HG03108 (cell line): ENCODE measurements around the gene ILDR1.

Experiments
- ATAC-seq: cut with Tn5 transposase; IDR thresholded peaks from one replicate; pipeline ENCODE4 v1.9.1; 2021; ENCODE audit warnings: moderate library complexity; ENCODE audit not compliant: unreplicated experiment

The ILDR1 gene

GRCh38 chr3:121995161-121996137 is 26.6 kb downstream of the ILDR1 start:
- peak; percentile 34 for ATAC-seq

DNA sequence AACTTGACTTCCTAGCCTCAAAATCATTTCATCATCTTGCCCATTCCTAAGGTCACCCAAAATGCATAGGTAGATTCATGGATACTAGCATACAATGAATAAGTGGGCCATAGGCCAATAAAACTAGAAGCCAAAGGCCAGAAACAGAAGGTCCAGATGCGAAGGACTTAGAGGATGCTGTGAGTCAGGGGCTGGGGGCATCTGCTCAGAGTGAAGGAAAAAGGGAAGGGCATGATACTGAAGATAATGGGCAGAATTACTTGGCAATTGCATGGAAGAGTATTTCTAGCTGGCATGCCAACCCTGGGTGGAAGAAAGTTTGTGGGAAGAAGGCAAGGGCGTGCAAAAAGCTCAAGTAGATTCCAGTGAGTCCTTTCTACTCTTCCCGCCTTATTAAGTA is 27.5 kb downstream of the ILDR1 start:
- no peak for ATAC-seq

- peak; percentile 45 for ATAC-seq
Measured at GRCh38 chr3:121992601-121993560, 29.2 kb downstream of the ILDR1 start.

GRCh38 chr3:121989943-121990342 is 32.1 kb downstream of the ILDR1 start:
- ATAC-seq = no peak

DNA sequence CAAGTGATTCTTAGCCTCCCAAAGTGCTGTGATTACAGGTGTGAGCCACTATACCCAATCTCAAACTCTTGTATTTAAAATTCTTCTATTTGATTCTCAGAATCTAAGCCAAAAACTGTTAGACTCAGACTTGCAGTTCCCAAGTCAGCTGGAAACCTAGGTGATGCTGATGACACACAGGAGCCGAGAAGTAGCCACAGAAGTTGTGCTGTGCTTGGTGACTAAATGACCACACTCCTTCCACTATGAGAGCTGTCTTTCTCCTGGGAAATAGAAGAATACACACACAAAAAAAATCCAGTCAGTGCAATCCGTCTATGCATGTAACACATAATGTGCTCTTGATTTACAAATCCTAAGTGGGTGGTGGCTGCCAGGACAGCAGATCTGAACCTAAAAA is 33.9 kb downstream of the ILDR1 start:
- ATAC-seq = no peak

GRCh38 chr3:121985846-121986245 is 36.2 kb downstream of the ILDR1 start:
- no peak for ATAC-seq

GRCh38 chr3:121981473-121981872 is 40.6 kb downstream of the ILDR1 start:
- ATAC-seq = no peak

DNA sequence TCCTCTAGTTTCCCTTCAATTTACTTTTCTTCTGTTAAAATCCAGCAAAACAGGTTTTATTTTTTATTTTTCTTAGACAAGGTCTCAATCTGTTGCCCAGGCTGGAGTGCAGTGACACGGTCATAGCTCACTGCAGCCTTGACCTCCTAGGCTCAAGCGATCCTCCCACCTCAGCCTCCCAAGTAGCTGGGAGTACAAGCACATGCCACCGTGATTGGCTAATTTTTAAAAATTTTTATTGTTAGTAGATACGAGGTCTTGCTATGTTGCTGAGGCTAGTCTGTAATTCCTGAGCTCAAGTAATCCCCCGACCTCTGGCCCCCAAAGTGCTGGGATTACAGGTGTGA is 41.6 kb downstream of the ILDR1 start:
- no peak for ATAC-seq

DNA sequence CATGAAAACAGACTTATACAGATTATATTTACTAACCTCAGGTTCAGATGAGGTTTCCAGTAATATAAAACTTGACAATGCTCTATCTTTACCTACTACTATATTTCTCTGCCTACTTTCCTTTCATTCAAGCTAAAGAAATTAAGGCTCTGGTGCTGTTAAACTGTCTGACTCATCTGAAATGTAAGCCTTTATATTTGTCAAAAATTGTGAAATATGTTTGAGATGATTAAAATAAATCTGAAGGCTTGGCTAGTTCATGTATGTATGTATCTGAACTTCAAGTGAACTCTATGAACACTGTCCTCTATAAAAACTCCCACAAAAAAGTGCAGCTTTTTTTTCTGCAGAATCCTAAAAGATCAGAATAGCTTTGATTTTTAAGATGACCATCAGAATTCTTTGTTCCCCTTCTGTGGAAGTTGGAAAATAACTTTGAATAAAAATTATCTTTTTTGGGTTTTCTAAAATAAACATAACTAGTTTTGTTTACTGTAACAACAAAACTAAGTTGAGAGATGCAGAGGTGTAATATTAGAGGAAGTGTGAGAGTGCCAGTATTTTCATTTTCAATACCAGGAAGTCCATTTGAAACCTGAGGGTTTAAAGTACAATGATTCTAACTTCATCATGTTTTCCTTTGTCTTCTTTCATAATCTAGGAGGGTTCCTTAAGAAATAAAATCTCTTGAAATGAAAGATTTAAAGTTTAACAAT is 42.2 kb downstream of the ILDR1 start:
- no peak for ATAC-seq

- ATAC-seq = no peak
Measured at GRCh38 chr3:121979246-121979645, 42.8 kb downstream of the ILDR1 start.

GRCh38 chr3:121976727-121977126 is 45.3 kb downstream of the ILDR1 start:
- no peak for ATAC-seq

DNA sequence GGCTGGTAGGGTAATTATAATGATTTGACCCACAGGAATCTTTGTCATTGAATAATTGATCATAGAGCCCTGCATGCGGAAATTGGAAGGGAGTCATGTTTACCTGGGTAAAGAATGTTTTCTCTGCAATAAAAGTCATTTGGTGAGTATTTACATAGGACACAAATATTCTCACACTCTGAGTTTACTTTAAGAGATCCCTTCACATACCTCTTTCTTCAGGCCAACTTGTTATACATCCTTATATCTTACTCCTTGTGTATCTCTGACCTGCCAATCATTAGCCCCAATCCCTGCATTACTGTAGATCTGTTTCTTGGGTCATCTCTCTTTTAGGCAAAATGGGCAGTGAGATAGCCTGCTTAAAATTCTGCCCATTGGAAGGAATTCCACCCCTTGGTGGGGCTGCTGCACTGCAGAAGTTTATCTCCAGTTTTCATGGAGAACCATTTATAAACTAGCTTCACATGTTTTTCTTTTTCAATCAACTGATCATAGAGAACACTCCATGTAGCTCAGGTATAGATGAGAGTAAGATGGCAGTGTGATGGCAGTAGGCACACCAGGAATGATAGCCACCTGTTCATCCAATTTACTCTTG is 46.2 kb downstream of the ILDR1 start:
- ATAC-seq = no peak

DNA sequence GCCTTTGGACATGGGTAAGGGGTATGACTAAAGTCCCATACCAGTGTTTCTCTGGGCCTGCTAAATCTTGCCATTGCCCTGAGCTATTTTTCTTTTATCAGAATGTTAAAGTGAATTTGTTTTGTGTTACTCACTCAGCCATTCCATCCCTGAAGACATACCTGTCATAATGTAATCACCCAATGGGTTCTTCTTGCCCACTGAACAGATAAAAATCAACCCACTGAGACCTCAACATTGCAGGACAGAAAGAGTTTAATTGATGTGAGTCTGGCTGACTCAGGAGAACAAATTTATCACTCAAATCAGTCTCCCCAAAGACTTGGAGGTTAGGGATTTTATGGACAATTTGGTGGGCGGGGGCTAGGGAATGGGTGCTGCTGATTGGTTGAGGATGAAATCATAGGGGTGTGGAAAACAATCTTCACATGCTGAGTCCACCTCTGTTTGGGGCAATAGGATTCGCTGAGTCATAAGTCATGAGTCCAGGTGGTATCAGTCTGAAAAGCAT is 47.4 kb downstream of the ILDR1 start:
- ATAC-seq = no peak

- no peak for ATAC-seq
Measured at GRCh38 chr3:121970047-121970446, 52.0 kb downstream of the ILDR1 start.

GRCh38 chr3:121969631-121970030 is 52.4 kb downstream of the ILDR1 start:
- ATAC-seq = no peak

DNA sequence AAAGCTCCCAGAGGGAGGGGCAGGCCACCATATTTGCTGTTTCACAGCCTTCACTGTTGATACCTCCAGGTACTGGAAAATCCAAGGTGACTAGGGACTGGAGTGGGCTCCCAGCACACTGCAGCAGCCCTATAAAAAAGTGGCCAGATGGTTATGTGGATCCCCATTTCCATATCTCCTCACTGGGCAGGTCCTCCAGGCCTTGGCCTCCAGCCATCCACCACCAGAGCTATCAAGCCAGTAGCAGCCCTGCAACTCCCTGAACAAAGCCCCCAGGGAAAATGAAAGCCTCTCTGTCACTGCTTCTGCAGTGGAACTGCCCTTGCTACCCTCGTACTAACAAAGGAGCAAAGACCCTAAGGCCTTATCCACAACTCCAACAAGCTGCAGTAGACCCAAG is 58.4 kb downstream of the ILDR1 start:
- ATAC-seq = no peak

DNA sequence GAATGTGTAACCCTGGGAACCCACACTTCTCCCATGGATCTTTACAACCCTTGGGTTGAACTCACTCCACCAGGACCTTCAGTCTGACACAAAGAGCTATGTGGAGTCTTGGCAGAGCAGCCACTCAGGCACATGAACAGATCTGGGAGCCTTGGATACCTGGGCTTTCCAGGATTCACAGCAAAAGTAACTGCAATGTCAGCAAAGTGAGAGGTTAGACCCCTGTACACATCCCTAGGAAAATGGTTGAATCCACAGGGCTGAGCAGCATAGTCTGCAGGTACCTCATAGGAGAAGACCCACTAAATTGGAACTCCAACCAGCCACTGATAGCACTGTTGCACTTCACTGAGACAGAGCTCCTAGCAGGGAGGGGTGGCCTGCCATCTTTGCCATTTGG is 59.6 kb downstream of the ILDR1 start:
- no peak for ATAC-seq

DNA sequence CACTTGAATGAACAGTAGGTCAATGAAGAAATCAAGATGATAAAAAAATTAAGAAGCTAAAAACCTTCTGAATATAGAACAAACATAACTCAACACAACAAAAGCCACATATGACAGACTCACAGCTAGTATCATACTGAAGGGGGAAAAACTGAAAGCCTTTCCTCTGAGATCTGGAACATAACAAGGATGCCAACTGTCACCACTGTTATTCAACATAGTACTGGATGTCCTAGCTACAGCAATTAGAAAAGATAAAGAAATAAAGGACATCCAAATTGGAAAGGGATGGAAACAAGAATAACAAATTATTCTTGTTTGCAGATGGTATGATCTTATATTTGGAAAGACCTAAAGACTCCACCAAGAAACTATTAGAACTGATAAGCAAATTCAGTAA is 60.8 kb downstream of the ILDR1 start:
- no peak for ATAC-seq

- no peak for ATAC-seq
Measured at GRCh38 chr3:121958801-121959200, 63.2 kb downstream of the ILDR1 start.

GRCh38 chr3:121957674-121958415 is 64.2 kb downstream of the ILDR1 start:
- peak; percentile 86 for ATAC-seq
